Liver (tissue), 9 donors: Measurements from ENCODE around the gene TMEM141. TPM values are rescaled to one million over a fixed set of nuclear protein-coding genes. Genes with fewer than 3 reads are reported as not detected.

Experiments used
- DNase-seq: peaks from one replicate; pipeline ENCODE4 v3.0.0-alpha.2; 2017; ENCODE audit warnings: low spot score
- H3K27ac ChIP-seq, 2 donors: one replicate each; pipeline ENCODE4 v1.7.0; 2013; ENCODE audit warnings: inconsistent platforms in 2 of 2, low read length in 2 of 2, control low read depth in 1 of 2, low read depth in 1 of 2, mild to moderate bottlenecking in 1 of 2
- H3K27me3 ChIP-seq, 4 donors: one replicate each; pipeline versions ENCODE4 v1.6.1 to v1.7.0; 2013; ENCODE audit warnings: low read length in 3 of 4, inconsistent platforms in 1 of 4, mild to moderate bottlenecking in 1 of 4, moderate library complexity in 1 of 4; ENCODE audit not compliant: control insufficient read depth in 4 of 4, insufficient read depth in 4 of 4
- H3K36me3 ChIP-seq, 4 donors: one replicate each; pipeline versions ENCODE4 v1.6.1 to v1.7.0; 2013; ENCODE audit warnings: low read length in 3 of 4, mild to moderate bottlenecking in 3 of 4, low read depth in 1 of 4, moderate library complexity in 1 of 4; ENCODE audit not compliant: control insufficient read depth in 4 of 4, insufficient read depth in 3 of 4
- H3K4me1 ChIP-seq, 4 donors: one replicate each; pipeline versions ENCODE4 v1.6.1 to v1.7.0; 2013; ENCODE audit warnings: low read length in 3 of 4, mild to moderate bottlenecking in 3 of 4, moderate library complexity in 1 of 4; ENCODE audit not compliant: control insufficient read depth in 4 of 4, insufficient read depth in 4 of 4
- H3K4me3 ChIP-seq, 3 donors: one replicate each; pipeline versions ENCODE4 v1.6.1 to v1.7.0; 2013; ENCODE audit warnings: low read length in 3 of 3, control low read depth in 1 of 3, low read depth in 1 of 3, mild to moderate bottlenecking in 1 of 3
- H3K9ac ChIP-seq, 2 donors: one replicate each; pipeline ENCODE4 v1.7.0; 2013; ENCODE audit warnings: low read length in 2 of 2, mild to moderate bottlenecking in 2 of 2, moderate library complexity in 2 of 2, control low read depth in 1 of 2, low read depth in 1 of 2
- H3K9me3 ChIP-seq, 4 donors: one replicate each; pipeline versions ENCODE4 v1.6.1 to v1.7.0; 2013; ENCODE audit warnings: low read length in 3 of 4; ENCODE audit not compliant: control insufficient read depth in 4 of 4
- ATF3 ChIP-seq: IDR thresholded peaks from 2 replicates; pipeline ENCODE4 v1.6.1; 2016; ENCODE audit warnings: antibody characterized with exemption
- EGR1 ChIP-seq, 2 donors: IDR thresholded peaks; 2 replicates each; pipeline ENCODE4 v1.6.1; 2016 to 2018; ENCODE audit warnings: antibody characterized with exemption in 2 of 2, low read depth in 2 of 2
- FOXA1 ChIP-seq: IDR thresholded peaks from 2 replicates; pipeline ENCODE4 v1.6.1; 2016; ENCODE audit warnings: antibody characterized with exemption
- FOXA2 ChIP-seq: IDR thresholded peaks from 2 replicates; pipeline ENCODE4 v1.6.1; 2016; ENCODE audit warnings: antibody characterized with exemption
- GABPA ChIP-seq, 2 donors: IDR thresholded peaks in 1 of 2; conservative IDR thresholded peaks in 1 of 2; 2 replicates each; pipeline ENCODE4 v1.6.1; 2016; ENCODE audit warnings: antibody characterized with exemption in 2 of 2, mild to moderate bottlenecking in 1 of 2, moderate library complexity in 1 of 2
- HNF4A ChIP-seq, 2 donors: conservative IDR thresholded peaks; 2 replicates each; pipeline ENCODE4 v1.6.1; 2016; ENCODE audit warnings: antibody characterized with exemption in 2 of 2, mild to moderate bottlenecking in 2 of 2
- HNF4G ChIP-seq: IDR thresholded peaks from 2 replicates; pipeline ENCODE4 v1.6.1; 2016; ENCODE audit warnings: antibody characterized with exemption
- JUND ChIP-seq, 2 donors: IDR thresholded peaks; 2 replicates each; pipeline ENCODE4 v1.6.1; 2016; ENCODE audit warnings: antibody characterized with exemption in 2 of 2
- NR2F2 ChIP-seq: IDR thresholded peaks from 2 replicates; pipeline ENCODE4 v1.6.1; 2016; ENCODE audit warnings: antibody characterized with exemption
- RAD21 ChIP-seq, 2 donors: IDR thresholded peaks; 2 replicates each; pipeline ENCODE4 v1.6.1; 2016; ENCODE audit warnings: antibody characterized with exemption in 2 of 2, mild to moderate bottlenecking in 2 of 2
- RXRA ChIP-seq, 2 donors: IDR thresholded peaks; 2 replicates each; pipeline ENCODE4 v1.6.1; 2017 to 2018; ENCODE audit warnings: antibody characterized with exemption in 2 of 2, mild to moderate bottlenecking in 1 of 2
- SP1 ChIP-seq: IDR thresholded peaks from 2 replicates; pipeline ENCODE4 v1.6.1; 2018; ENCODE audit warnings: antibody characterized with exemption, mild to moderate bottlenecking
- TAF1 ChIP-seq: conservative IDR thresholded peaks from 2 replicates; pipeline ENCODE4 v1.6.1; 2016; ENCODE audit warnings: antibody characterized with exemption, mild to moderate bottlenecking
- YY1 ChIP-seq: IDR thresholded peaks from 2 replicates; pipeline ENCODE4 v1.6.1; 2016; ENCODE audit warnings: antibody characterized with exemption, mild to moderate bottlenecking
- ZBTB33 ChIP-seq: IDR thresholded peaks from 2 replicates; pipeline ENCODE4 v1.6.1; 2016; ENCODE audit warnings: antibody characterized with exemption
- WGBS: extraction: QIAGEN DNeasy Blood & Tissue Kit; methylation state at CpG from one replicate; pipeline ENCODE4 v1.1.7; 2013; 5-methylcytosine and 5-hydroxymethylcytosine counted together
- polyA plus RNA-seq, 2 donors: library from polyadenylated mRNA; stranded (reverse) in 1 of 2; unstranded in 1 of 2; fragments of 200-250 nt in 1 of 2; fragments of >200 nt in 1 of 2; fragmentation: Nextera tagmentation in 1 of 2; extraction: Ambion mirVana in 1 of 2; gene quantifications; one replicate each; pipeline versions ENCODE4 v1.2.1 to v1.2.3, GENCODE V29; 2013 to 2015
- total RNA-seq, 2 donors: library from RNA; depleted of rRNA; stranded (reverse); fragments of >200 nt; gene quantifications; one replicate each; pipeline ENCODE4 v1.2.3, GENCODE V29; 2014
- TF ChIP-seq, protein P1 (sequence below): IDR thresholded peaks from 2 replicates; pipeline ENCODE4 v1.6.1; 2016; ENCODE audit warnings: antibody characterized with exemption, mild to moderate bottlenecking
- TF ChIP-seq, protein P2 (sequence below): IDR thresholded peaks from 2 replicates; pipeline ENCODE4 v1.6.1; 2016; ENCODE audit warnings: antibody characterized with exemption
- TF ChIP-seq, protein P3 (sequence below): fragments of 150-350 bp; IDR thresholded peaks from 2 replicates; pipeline ENCODE4 v1.5.1; 2017; ENCODE audit warnings: improper control_type of control experiment, low read depth, low read length; ENCODE audit not compliant: missing input control
- donor health status: healthy.
- donor health status: healthy.
- donor health status: healthy.
- donor health status: healthy.
- donor health status: healthy.

Gene TMEM141
- total and polyA plus RNA-seq, 4 donors = 32.2 to 74.7 (median 66.2) TPM

GRCh38 chr9:136821826-136822544, 30.8 kb downstream of the TMEM141 start:
- Histone ChIP-seq H3K27ac (no peak overlapping the region), H3K36me3 (peaks cover 2 to 26% (median 11%) of the 10 kb centered on the region in 4 donors), H3K4me3 (peak overlapping the region in 1 of 3 donors; percentile 7), H3K9me3 (no peaks in the 10 kb centered on the region), H3K27me3 (no peaks in the 10 kb centered on the region), H3K4me1 (no peaks in the 10 kb centered on the region), H3K9ac (no peak overlapping the region)
- 85% methylated on average over 42 of the region's 42 CpGs for WGBS
- TF ChIP-seq, protein P1, sequence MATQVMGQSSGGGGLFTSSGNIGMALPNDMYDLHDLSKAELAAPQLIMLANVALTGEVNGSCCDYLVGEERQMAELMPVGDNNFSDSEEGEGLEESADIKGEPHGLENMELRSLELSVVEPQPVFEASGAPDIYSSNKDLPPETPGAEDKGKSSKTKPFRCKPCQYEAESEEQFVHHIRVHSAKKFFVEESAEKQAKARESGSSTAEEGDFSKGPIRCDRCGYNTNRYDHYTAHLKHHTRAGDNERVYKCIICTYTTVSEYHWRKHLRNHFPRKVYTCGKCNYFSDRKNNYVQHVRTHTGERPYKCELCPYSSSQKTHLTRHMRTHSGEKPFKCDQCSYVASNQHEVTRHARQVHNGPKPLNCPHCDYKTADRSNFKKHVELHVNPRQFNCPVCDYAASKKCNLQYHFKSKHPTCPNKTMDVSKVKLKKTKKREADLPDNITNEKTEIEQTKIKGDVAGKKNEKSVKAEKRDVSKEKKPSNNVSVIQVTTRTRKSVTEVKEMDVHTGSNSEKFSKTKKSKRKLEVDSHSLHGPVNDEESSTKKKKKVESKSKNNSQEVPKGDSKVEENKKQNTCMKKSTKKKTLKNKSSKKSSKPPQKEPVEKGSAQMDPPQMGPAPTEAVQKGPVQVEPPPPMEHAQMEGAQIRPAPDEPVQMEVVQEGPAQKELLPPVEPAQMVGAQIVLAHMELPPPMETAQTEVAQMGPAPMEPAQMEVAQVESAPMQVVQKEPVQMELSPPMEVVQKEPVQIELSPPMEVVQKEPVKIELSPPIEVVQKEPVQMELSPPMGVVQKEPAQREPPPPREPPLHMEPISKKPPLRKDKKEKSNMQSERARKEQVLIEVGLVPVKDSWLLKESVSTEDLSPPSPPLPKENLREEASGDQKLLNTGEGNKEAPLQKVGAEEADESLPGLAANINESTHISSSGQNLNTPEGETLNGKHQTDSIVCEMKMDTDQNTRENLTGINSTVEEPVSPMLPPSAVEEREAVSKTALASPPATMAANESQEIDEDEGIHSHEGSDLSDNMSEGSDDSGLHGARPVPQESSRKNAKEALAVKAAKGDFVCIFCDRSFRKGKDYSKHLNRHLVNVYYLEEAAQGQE = no peak
- TF ChIP-seq, protein P2, sequence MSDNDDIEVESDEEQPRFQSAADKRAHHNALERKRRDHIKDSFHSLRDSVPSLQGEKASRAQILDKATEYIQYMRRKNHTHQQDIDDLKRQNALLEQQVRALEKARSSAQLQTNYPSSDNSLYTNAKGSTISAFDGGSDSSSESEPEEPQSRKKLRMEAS = no peak
- TF ChIP-seq JUND (IDR thresholded peaks at IDR 0.05) = no peak
- TF ChIP-seq RXRA (IDR thresholded peaks at IDR 0.05) = no peak
- no peak for TF ChIP-seq FOXA2
- no peak for TF ChIP-seq GABPA (IDR thresholded peaks at IDR 0.05 in 1 of 2, conservative IDR thresholded peaks at IDR 0.05 in 1 of 2)
- TF ChIP-seq HNF4A (conservative IDR thresholded peaks at IDR 0.05) = no peak
- TF ChIP-seq, protein P3, sequence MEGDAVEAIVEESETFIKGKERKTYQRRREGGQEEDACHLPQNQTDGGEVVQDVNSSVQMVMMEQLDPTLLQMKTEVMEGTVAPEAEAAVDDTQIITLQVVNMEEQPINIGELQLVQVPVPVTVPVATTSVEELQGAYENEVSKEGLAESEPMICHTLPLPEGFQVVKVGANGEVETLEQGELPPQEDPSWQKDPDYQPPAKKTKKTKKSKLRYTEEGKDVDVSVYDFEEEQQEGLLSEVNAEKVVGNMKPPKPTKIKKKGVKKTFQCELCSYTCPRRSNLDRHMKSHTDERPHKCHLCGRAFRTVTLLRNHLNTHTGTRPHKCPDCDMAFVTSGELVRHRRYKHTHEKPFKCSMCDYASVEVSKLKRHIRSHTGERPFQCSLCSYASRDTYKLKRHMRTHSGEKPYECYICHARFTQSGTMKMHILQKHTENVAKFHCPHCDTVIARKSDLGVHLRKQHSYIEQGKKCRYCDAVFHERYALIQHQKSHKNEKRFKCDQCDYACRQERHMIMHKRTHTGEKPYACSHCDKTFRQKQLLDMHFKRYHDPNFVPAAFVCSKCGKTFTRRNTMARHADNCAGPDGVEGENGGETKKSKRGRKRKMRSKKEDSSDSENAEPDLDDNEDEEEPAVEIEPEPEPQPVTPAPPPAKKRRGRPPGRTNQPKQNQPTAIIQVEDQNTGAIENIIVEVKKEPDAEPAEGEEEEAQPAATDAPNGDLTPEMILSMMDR = no peak
- TF ChIP-seq NR2F2 = no peak
- TF ChIP-seq SP1 = no peak
- no peak for TF ChIP-seq ATF3
- TF ChIP-seq FOXA1 = no peak
- no peak for TF ChIP-seq HNF4G
- TF ChIP-seq YY1 = no peak
- no peak for TF ChIP-seq TAF1
- TF ChIP-seq RAD21 (IDR thresholded peaks at IDR 0.05) = no peak
- TF ChIP-seq EGR1 (IDR thresholded peaks at IDR 0.05; ENCODE audit: low read depth in 2 of 2) = no peak
- no peak for TF ChIP-seq ZBTB33
- DNase-seq = no peak
